GM19467 (cell line): ENCODE results near the gene SULT1C3.

ENCODE experiments used
- ATAC-seq: cut with Tn5 transposase; IDR thresholded peaks from one replicate; pipeline ENCODE4 v1.9.1; 2021; ENCODE audit warnings: mild to moderate bottlenecking, moderate library complexity; ENCODE audit not compliant: unreplicated experiment

The SULT1C3 gene

GRCh38 chr2:108239786-108240185 is at the start of gene SULT1C3:
SULT1C3 (plus strand) TSS chr2:108239968; CDS start chr2:108247195, 7,227 bp downstream.
- no peak for ATAC-seq

DNA sequence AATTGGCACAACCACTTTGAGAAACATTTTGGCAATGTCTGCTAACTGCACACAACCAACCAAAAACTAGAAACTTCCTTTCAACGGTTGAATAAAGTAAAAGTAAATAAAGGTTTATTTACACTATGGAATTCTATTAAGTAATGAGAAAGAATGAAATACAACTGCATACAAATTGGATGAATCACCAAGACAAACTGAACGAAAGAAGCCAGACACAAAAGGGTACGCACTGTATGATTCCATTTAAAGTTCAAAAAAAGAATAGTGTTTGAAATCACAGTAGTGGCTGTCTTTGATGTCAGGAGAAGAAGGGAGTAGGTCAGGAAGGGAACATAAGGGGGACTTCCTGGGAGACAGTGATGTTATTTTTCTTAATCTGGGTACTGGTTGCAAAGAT is 46.5 kb upstream of the SULT1C3 start:
- no peak for ATAC-seq

DNA sequence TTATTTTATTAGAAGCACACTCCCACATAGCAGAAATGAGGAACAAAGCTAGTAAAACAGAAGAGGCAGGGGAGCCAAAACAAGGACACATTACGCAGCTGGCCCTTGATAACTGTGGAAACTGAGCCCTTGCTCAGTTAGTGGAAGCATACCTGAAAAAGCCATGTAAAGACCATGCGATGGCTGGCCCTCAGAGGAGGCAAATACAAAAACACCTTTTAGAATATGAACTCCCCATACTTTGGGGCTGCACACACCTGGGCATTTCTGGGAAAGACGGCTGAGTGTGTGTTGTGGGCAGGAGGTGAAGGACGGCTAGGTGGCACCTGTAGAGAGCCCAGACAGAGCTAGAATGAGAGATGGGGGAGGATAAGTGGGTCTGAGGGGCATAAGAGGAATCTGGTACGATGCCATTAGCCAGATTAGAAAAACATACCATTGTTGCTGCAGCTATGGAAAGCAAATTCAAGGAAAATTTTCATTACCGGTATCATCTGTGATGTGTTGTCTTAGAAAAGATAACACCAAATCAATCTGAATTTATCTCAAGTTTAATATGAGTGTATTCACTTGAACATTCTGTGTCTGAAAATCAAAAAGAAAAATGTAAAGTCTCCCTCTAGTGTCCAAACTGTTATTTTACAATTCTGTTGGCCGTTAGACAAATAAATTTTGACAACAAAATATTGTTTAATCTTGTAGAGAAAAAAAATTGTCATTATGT is 45.2 kb upstream of the SULT1C3 start:
- no peak for ATAC-seq

- no peak for ATAC-seq
Measured at GRCh38 chr2:108195133-108195439, 44.7 kb upstream of the SULT1C3 start.

- ATAC-seq: no peak
Measured at GRCh38 chr2:108199726-108200125, 40.0 kb upstream of the SULT1C3 start.

- no peak for ATAC-seq
Measured at GRCh38 chr2:108200569-108200968, 39.2 kb upstream of the SULT1C3 start.

DNA sequence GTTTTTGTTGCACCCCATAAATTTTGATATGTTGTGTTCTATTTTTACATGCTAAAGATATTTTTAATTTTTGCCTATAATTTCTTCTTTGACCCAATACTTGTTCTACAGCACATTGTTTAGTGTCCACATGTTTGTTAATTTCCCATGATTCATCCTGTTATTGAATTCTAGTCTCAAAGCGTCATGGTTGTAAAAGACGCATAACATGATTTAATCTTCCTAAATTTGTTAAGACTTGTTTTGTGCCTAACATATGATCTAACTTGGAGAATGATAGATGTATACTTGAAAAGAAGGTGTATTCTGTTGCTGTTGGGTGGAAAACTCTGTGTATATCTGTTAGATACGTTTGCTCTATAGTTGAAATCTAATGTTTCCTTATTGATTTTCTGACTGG is 27.1 kb upstream of the SULT1C3 start:
- ATAC-seq: no peak

- ATAC-seq: no peak
Measured at GRCh38 chr2:108215794-108216211, 24.0 kb upstream of the SULT1C3 start.

DNA sequence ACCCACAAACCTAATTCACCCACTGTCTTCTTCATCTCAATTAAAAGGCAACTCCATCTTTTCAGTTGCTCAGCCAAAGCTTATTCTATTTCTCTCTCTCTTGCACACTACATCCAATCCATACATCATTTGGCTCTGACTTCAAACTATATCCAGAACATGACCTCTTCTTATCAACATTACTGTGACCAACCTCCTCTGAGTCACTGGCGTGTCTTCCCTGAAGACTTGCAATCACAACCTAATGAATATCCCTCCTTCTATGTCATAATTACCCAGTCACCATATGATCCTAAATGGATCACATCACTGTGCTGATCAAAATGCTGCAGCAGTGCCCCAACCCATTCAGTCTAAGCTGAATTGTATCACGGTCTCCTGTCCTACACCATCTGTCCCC is 22.6 kb upstream of the SULT1C3 start:
- no peak for ATAC-seq

DNA sequence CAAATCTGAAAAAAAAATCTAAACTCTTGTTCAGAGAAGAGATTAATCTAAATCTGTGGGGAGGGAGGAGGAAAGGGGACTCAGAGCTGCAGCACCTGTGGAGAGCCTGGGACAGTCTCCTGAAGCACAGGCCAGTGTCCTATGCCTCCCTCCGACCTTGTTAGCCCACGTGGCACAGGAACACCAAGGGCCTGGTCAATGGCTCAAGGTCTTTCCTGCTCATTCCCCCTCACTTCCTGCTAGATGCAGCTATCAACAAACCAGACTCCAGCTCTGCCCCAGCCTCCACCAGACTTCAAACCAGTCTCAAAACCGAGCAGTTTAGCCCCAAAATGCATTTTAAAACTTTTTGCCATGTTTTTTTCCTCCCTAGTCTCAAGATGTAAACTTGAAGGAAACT is 20.1 kb upstream of the SULT1C3 start:
- ATAC-seq: no peak

DNA sequence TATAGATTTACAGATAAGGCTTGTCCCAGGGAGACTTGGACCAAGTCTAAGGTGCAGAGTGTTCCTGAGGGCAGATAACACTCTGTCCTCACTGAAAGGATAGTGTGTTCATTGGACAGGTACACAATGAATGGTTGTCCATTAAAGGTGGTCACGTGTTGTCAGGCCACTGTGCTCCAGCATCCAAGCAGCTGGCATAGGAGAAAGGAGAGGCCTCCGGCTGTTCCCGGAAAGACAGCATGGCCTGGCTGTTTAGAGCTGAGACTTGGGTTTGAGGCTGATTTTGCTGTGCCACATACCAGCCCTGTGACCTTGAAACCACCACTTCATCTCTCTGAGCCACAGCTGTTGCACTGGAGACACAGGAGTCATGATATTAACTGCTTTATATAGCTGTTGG is 19.6 kb upstream of the SULT1C3 start:
- ATAC-seq: no peak

GRCh38 chr2:108220942-108221541 is 18.7 kb upstream of the SULT1C3 start:
- ATAC-seq: no peak

DNA sequence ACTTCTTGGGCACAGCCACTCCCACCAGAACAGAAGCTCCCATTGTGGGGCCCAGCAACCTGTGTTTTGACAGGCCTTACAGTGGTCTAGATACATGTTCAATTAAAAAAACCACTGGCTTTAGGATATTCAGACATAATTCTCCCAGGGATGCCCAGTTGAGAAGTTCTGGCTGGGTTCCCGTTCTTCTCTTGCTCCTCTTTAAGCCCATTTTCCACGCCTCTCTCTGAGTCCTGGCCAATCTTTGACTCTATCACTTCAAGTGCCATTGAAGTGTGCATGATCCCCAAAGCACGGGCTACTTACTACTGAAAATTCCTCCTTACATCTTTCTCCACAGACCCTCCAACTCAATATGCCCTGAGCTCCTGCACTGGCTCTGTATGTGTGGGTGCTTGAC is 17.5 kb upstream of the SULT1C3 start:
- no peak for ATAC-seq

DNA sequence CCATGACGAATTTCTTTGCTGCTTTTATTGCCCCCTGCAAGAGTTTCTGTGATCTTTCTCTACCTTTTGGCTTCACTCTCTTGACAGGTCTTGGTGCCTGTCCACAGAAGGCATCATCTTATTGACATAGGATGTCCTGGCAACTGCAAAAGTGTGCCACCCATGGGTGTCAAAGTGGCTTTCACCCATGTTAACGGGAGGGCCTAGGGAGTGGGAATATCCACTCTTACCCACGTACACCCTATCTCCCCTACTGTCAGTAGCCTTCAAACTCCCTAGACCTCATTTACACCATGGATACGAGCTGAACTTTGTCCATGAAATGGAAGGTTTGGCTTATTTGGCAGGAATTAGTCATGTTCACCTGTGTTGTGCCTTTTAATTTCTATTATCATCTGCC is 16.2 kb upstream of the SULT1C3 start:
- no peak for ATAC-seq

GRCh38 chr2:108224022-108224421 is 15.7 kb upstream of the SULT1C3 start:
- no peak for ATAC-seq

GRCh38 chr2:108226564-108226963 is 13.2 kb upstream of the SULT1C3 start:
- ATAC-seq: no peak

DNA sequence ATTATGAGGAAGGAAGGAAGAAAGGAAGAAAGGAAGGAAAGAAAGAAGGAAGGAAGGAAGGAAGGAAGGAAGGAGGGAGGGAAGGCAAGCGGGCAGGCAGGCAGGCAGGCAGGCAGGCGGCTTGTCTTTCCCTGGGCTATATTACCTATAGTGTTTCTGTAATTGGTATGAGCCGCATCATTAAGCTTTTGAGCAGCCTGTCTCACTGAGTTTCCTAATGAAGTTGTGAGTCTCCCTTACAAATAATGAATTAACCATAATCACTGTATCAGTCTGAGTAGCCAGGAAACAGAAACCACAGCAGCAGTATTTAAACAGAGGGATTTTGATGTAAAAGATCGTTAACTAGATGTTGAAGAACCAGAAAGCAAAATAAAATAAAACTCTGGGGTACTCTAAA is 11.8 kb upstream of the SULT1C3 start:
- ATAC-seq: no peak

DNA sequence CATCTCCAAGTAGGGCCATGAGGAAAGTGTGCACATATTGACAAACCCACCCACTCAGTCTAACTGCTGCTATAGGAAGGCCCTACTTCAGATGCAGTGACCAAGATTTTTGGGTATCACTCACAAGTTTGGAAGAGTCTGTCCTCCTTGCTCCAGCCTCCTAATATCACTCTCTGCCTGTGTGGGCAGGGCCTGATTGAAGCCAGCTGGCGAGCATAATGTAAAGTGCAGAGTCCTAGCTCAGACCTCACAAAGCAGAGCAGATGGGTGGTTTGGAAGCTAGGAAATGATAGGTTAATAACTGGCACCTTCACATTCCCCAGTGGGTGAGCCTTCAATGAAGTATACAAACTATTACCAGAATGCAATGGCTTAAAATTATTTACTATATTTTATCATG is 11.2 kb upstream of the SULT1C3 start:
- no peak for ATAC-seq

DNA sequence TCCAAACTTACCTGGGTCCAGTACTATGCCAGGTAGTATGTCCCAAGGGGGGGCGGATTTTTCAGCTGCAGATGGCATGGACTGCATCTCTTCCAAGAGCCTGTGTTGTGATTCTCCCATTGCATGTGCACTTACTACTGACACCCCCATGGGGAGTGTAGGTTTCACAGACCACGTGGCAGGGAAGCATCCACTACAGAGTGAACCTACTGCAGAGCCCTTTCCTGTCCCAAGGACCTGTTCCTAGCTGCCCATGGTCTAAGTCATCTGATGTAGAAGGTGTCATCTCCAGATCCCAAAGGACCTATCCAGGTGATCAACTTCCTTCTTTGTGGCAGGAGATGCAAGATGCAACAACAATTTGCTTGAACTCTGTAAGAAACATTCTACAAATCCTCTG is 9.9 kb upstream of the SULT1C3 start:
- no peak for ATAC-seq

DNA sequence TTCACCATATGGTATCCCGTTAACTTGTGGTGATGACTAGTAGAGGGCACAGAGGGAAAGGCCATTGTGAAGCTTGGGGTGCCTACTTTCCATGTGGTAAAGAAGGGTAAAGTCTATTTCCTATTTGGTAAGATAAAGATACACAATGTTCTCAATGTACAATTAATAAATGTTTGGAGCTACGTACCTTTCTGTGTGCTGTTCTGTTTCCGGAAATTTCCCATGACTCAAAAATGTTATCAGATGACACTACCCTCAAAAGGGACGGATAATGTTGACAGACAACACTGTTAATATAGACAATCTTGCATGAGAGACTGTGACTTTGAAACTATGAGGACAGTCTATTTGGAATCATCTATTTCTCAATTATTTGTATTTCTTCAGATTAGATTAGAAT is 4.2 kb upstream of the SULT1C3 start:
- ATAC-seq: no peak

DNA sequence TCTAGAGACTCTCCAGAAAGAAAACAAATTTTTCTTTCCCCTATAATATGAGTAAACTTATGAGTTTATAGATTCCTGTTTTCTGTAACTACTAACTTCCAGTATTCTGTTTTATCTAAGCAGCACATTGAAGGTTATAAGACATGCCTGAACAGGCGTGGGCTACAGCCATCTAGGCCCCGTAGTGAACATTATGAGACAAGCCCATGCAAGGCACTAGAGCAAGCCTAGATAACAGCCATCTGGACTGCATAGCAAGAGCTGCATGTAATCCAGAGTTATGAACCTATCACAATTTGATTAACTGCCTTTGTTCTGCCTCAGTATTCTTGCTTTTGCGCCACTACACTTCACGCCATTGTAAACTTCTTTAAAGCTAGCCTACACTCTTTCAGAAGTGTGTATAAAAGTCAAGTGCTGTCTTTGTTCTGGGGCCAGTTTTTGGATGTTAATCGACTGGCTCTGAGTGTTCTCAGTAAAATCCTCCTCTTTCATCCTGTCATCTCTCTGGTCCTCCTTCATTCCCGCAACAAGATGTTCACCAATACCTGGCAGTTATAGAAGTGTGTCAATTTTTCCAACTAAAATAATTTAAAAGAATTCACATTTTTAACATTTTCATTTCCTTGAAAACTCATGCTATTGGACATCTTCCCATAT is 3.0 kb upstream of the SULT1C3 start:
- no peak for ATAC-seq

DNA sequence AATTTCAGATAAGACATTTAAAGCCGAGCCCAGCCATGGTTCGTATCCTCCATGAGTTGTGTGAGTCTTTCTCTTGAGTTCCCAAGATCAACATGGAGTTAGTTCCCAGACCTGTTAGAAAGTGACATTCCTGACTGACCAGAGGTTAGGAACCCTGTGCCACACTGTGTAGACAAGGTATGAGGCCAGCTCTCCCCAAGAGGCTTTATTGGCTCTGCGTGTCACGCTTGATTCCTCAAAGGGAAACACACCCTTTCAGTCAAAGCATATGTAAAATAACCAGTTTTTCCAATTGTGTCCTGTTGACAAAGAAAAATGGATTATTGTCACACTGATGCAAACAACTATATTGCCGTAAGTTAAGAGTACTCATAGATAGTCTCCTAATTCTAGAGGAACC is 1.2 kb downstream of the SULT1C3 start:
- no peak for ATAC-seq

DNA sequence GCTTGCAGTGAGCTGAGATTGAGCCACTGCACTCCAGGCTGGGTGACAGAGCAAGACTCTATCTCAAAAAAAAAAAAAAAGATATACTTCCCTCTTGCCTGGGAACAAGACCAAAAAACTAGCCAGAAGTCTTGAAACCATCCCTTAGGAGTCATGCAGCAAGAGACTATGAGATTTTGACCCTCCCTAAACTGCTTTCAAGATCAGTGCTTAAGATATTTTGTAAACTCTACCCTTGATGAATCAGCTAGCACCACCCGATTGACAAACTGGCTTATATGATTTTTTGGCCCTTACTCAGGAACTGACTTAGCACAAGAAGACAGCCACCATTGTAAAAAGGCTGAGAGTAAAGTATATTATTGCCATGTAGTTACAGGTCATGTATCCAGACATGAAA is 3.8 kb downstream of the SULT1C3 start:
- ATAC-seq: no peak
